SIG-M5 treated with dmso at 0.1 percent for 504 hours (cell line): ENCODE results near the gene GCGR.

Experiments
- DNase-seq: peaks from one replicate; lab custom pipeline; 2025; ENCODE audit not compliant: unreplicated experiment; lab: John Stamatoyannopoulos, UW

Gene GCGR

GRCh38 chr17:81811705-81812570 is 8.0 kb downstream of the GCGR start:
- no peak for DNase-seq

GRCh38 chr17:81812571-81813370 is 8.8 kb downstream of the GCGR start:
- no peak for DNase-seq

DNA sequence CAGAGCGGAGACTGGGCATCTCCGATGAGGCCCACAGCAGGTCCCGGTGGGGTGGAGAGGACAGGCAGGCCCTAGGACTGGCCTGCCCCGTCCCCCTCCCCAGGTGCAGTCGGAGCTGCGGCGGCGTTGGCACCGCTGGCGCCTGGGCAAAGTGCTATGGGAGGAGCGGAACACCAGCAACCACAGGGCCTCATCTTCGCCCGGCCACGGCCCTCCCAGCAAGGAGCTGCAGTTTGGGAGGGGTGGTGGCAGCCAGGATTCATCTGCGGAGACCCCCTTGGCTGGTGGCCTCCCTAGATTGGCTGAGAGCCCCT is 9.4 kb downstream of the GCGR start:
- DNase-seq = no peak

DNA sequence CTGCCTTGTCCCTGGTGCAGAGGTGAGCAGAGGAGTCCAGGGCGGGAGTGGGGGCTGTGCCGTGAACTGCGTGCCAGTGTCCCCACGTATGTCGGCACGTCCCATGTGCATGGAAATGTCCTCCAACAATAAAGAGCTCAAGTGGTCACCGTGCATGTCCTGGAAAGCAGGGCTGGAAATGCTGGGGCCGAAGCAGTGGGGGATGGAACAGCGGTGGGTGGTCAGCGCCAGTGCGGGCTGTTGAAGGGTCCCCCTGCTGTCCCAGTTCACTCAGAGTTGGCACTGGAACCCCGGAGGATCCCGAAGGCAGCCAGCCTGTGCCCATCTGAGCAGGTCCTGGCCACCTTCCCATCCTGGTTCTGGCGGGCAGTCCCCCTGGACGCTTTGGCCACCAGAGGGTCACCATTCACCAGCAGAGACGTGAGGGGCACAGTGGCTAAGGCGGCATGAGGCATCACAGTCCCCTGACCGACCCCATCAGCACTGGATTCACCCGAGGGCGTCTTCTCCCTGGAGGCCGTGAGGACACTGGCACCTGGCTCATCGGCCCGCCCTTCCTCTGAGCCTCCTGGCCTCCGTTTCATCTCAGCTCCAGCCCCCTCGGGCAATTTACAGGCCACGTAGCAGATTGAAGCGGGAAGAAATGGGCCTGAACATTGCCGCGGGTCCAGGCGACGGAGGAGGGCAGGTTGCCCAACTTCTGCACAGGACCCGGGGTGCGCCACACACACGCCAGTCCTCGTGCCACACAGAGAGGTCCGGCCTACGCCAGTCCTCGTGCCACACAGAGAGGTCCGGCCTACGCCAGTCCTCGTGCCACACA is 10.1 kb downstream of the GCGR start:
- no peak for DNase-seq

GRCh38 chr17:81814748-81815645 is 11.0 kb downstream of the GCGR start:
- no peak for DNase-seq

DNA sequence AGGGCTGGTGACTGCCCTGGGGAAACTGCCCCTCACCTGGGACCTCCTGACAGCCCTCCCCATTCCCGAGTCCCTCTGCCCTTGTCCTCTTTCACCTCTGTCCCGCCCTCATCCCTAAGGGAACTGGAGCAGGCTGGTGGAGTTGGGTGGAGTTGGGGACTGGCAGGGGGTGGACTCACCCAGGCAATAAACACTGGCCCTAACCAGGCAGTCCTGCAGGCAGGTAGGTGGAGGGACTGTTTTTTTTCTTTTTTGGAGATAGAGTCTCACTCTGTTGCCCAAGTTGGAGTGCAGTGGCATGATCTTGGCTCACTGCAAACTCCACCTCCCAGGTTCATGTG is 11.7 kb downstream of the GCGR start:
- no peak for DNase-seq

- no peak for DNase-seq
These were observed 13.8 kb downstream of the GCGR start for GRCh38 chr17:81817758-81818147.

DNA sequence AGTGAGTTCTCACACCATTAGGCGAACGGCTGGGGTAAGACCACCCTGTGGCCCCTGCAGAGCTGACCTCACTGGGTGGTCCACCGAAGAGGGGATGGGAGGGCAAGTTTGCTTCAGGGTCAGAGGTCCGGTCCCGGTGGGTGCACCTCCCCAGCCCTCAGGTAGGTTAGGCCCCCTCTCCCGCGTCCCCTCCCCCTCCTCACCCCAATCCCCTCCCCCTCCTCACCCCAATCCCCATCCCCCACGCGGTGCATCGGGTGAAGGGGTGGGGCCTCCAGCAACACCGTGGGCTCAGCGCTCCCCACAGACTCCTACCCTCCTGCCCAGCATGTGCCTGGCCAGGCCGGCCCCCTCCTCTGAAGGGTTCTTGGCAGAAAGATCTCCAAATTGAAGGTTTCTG is 15.8 kb downstream of the GCGR start:
- DNase-seq = no peak

- no peak for DNase-seq
These were observed 17.2 kb downstream of the GCGR start for GRCh38 chr17:81821147-81821546.

GRCh38 chr17:81821603-81822311 is 17.8 kb downstream of the GCGR start:
- DNase-seq = peak; percentile 62

DNA sequence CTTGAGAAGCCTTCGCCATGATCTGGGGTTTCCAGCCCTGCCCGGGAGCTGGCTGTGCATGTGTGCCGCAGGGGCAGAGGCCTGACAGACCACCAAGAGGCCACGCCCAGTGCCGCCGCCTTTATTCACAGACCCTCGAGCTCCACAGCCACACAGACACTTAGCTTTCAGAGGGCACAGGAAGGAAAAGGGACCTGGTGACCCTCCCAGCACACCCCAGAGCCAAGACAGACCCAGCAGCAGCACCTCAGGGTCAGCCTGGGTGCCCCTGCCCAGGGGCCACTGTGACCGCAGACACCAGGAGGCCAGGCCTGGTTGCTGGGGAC is 18.3 kb downstream of the GCGR start:
- no peak for DNase-seq

- no peak for DNase-seq
These were observed 19.3 kb downstream of the GCGR start for GRCh38 chr17:81822996-81823819.

DNA sequence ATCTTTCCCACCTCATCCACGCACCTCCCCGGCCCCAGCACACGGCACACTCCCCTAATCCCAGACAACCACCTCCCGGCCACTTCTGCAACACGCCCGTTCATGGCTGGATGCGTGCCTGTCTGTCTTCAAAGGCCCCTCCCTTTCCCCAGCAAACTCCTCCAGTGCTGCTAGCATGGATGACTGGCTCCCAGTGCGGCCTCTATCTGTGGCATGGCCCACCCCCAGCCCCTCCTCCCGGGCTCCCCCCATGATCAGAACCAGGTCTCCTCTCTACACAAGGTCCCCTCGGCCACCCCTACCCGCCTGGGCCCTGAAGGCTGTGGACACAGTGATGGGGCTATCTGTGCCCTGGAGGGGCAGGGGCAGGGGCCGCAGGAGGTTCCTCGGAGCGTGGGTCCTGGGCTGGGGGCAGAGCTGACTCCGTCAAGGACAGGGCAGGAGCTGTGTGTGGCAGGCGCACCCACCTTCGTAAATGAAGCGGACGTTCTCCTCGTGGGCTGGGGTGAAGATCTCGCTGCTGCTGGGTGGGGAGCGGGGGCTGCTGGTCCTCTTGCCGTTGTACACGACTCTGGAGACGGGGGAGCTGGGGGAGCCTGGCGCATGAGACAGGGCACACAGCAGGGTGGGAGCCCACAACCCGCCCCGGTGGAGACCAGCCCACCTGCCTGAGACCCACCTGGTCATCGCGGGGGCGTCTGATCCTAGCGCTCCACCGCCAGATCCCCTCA is 20.0 kb downstream of the GCGR start:
- no peak for DNase-seq

DNA sequence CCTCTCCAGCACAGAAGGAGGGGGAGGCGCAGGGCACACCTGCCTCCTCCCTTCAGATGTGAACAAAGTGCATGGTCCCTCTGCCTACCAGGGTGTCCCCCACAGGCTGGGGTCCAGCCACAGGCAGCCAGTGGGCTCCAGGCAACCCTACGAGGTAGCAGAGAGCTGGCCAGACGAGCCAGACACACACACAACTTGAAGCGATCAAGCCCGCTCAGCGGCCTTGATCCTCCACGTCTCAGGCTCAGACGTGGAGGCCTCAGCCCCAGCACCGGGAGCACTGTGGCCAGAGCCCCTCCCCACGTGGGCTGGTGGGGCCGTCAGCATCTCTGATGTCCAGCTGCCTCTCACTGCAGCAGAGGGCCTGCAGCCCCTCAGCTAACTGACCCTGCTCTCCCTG is 20.6 kb downstream of the GCGR start:
- no peak for DNase-seq

GRCh38 chr17:81825841-81826466 is 22.0 kb downstream of the GCGR start:
- DNase-seq = no peak

DNA sequence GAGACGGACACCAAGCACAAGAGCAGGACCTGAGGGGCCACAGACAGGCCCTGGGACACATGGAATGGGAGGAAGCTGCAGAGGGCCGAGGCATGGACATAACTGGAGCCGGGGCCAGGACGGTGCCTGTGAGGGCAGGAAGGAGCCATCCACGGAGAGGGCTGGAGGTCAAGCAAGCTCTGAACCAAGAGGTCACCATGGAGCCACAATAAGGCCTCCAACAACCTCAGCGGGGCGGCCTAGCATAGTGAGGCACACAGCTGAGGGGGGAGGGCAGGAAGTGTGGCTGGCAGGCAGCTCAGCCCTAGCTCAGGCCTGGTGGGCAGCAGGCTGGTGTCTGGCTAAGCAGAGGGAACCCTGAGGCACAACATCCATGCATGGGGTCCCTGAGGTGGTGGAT is 24.7 kb downstream of the GCGR start:
- no peak for DNase-seq

DNA sequence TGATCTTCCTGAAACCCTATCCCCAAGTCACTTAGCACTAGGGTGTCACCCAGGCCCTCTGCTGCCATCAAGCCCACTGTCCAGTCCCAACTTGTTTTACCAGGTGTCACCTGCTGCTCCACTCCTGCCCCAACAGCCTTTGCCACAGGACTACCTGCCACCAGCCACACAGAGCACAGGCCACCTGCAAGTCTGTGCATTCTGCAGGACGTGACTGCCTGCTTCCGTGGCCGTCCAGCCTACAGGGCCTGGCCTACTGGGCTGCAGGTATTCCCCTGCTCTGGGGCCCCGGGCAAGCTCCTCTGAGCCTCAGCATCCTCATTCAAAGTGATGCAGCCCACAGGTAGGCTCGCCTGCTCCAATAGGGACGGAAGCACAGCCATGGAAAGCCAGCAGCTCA is 25.9 kb downstream of the GCGR start:
- no peak for DNase-seq

GRCh38 chr17:81831563-81831956 is 27.6 kb downstream of the GCGR start:
- no peak for DNase-seq
